ENCODE data around the gene METTL14. TPM values are rescaled to one million over a fixed set of nuclear protein-coding genes. Genes with fewer than 3 reads are reported as not detected.

METTL14 gene
- polyA plus RNA-seq, 1 donor (not counting 4 experiments of a cell fraction or from before 2014, with no cell fraction given) = 25.8 TPM

DNA sequence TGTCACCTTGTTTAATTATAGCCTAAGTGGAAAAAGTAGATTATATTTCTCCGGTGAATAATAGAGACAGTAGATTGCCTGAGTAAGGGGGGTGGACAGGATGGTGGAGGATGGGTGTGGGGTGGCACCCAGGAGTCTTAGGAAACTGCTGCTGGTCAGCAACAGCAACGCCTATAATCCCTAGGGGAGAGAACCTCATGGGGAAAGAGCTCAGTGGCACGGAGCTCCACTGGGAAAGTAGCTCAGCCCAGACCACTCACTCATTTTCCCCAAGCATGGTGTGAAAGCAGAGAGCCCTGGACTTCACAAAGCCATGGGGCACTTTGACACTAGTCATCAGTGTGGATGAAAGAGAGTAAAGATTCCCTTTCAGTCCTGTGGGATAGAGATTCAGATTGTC, 31.1 kb downstream of the METTL14 start:
- Histone ChIP-seq H3K9me1 (ENCODE audit: control insufficient read depth, extremely low read depth, insufficient read depth, low read length) (no peaks in the 10 kb centered on the region), H3K4me3 (ENCODE audit: control insufficient read depth in 2 of 3, extremely low read depth in 1 of 3, insufficient read depth in 2 of 3, low read depth in 1 of 3, low read length in 3 of 3) (no peak overlapping the region), H3K27ac (ENCODE audit: control insufficient read depth, insufficient read depth, low read length) (no peak overlapping the region), H3K9me3 (ENCODE audit: control insufficient read depth, low read depth, low read length) (no peaks in the 10 kb centered on the region), H3K27me3 (ENCODE audit: control insufficient read depth, extremely low read depth, insufficient read depth, low read length) (no peaks in the 10 kb centered on the region), H3K36me3 (ENCODE audit: control insufficient read depth in 2 of 2, extremely low read depth in 1 of 2, insufficient read depth in 2 of 2, low read length in 2 of 2) (peaks cover 2 to 4% of the 10 kb centered on the region in 2 experiments), H2AFZ (ENCODE audit: control insufficient read depth, low read length) (no peak overlapping the region), H3K79me2 (ENCODE audit: control insufficient read depth, insufficient read depth, low read length) (no peaks in the 10 kb centered on the region), H3K9ac (ENCODE audit: control insufficient read depth, extremely low read depth, insufficient read depth, low read length) (no peak overlapping the region), H4K20me1 (ENCODE audit: control insufficient read depth, extremely low read depth, insufficient read depth, low read length) (no peaks in the 10 kb centered on the region), H3K4me2 (ENCODE audit: control insufficient read depth, extremely low read depth, insufficient read depth, low read depth, low read length) (no peak overlapping the region), H3K4me1 (ENCODE audit: control insufficient read depth, extremely low read depth, insufficient read depth, low read length) (peaks cover 12% of the 10 kb centered on the region)
- dilution Hi-C loops (cut with MboI; ENCODE audit: extremely low pct_ligation_motif_present, low sequenced_read_pairs) = no loop called here
- no peak for TF ChIP-seq EZH2 (IDR thresholded peaks at IDR 0.05; ENCODE audit: low read length)
- TF ChIP-seq, protein P1, sequence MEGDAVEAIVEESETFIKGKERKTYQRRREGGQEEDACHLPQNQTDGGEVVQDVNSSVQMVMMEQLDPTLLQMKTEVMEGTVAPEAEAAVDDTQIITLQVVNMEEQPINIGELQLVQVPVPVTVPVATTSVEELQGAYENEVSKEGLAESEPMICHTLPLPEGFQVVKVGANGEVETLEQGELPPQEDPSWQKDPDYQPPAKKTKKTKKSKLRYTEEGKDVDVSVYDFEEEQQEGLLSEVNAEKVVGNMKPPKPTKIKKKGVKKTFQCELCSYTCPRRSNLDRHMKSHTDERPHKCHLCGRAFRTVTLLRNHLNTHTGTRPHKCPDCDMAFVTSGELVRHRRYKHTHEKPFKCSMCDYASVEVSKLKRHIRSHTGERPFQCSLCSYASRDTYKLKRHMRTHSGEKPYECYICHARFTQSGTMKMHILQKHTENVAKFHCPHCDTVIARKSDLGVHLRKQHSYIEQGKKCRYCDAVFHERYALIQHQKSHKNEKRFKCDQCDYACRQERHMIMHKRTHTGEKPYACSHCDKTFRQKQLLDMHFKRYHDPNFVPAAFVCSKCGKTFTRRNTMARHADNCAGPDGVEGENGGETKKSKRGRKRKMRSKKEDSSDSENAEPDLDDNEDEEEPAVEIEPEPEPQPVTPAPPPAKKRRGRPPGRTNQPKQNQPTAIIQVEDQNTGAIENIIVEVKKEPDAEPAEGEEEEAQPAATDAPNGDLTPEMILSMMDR (optimal IDR thresholded peaks at IDR 0.05 in 1 of 3, IDR thresholded peaks at IDR 0.05 in 1 of 3, conservative IDR thresholded peaks at IDR 0.05 in 1 of 3; ENCODE audit: extremely low read depth in 1 of 3, insufficient read depth in 2 of 3, low read length in 3 of 3) = no peak
- DNase-seq (ENCODE audit: low read depth, low spot score) (no peak), FAIRE-seq (no peak)

GRCh38 chr4:118718511-118719170, 33.4 kb downstream of the METTL14 start:
- H3K79me2 ChIP-seq (ENCODE audit: control insufficient read depth, insufficient read depth, low read length) = no peaks in the 10 kb centered on the region
- peak overlapping the region; percentile 77 for H3K27ac ChIP-seq (ENCODE audit: control insufficient read depth, insufficient read depth, low read length)
- H3K9me1 ChIP-seq (ENCODE audit: control insufficient read depth, extremely low read depth, insufficient read depth, low read length) = no peaks in the 10 kb centered on the region
- H3K9me3 ChIP-seq (ENCODE audit: control insufficient read depth, low read depth, low read length) = no peaks in the 10 kb centered on the region
- H3K36me3 ChIP-seq (ENCODE audit: control insufficient read depth in 2 of 2, extremely low read depth in 1 of 2, insufficient read depth in 2 of 2, low read length in 2 of 2) = peaks cover 0 to 4% of the 10 kb centered on the region in 2 experiments
- H3K4me1 ChIP-seq (ENCODE audit: control insufficient read depth, extremely low read depth, insufficient read depth, low read length) = peaks cover 12% of the 10 kb centered on the region
- dilution Hi-C loops (cut with MboI; ENCODE audit: extremely low pct_ligation_motif_present, low sequenced_read_pairs) = no loop called here
- H3K4me2 ChIP-seq (ENCODE audit: control insufficient read depth, extremely low read depth, insufficient read depth, low read depth, low read length) = peak overlapping the region; percentile 47
- H3K9ac ChIP-seq (ENCODE audit: control insufficient read depth, extremely low read depth, insufficient read depth, low read length) = peak overlapping the region; percentile 14
- FAIRE-seq = peak; percentile 81
- no peak overlapping the region for H3K4me3 ChIP-seq (ENCODE audit: control insufficient read depth in 2 of 3, extremely low read depth in 1 of 3, insufficient read depth in 2 of 3, low read depth in 1 of 3, low read length in 3 of 3)
- no peak for TF ChIP-seq EZH2 (IDR thresholded peaks at IDR 0.05; ENCODE audit: low read length)
- TF ChIP-seq, protein P1 (optimal IDR thresholded peaks at IDR 0.05 in 1 of 3, IDR thresholded peaks at IDR 0.05 in 1 of 3, conservative IDR thresholded peaks at IDR 0.05 in 1 of 3; ENCODE audit: extremely low read depth in 1 of 3, insufficient read depth in 2 of 3, low read length in 3 of 3) = no peak
- H3K27me3 ChIP-seq (ENCODE audit: control insufficient read depth, extremely low read depth, insufficient read depth, low read length) = no peaks in the 10 kb centered on the region
- H4K20me1 ChIP-seq (ENCODE audit: control insufficient read depth, extremely low read depth, insufficient read depth, low read length) = no peaks in the 10 kb centered on the region
- H2AFZ ChIP-seq (ENCODE audit: control insufficient read depth, low read length) = peak overlapping the region; percentile 40
- peak; percentile 40 for DNase-seq (ENCODE audit: low read depth, low spot score)
